Motor neuron (in vitro differentiated cells): ENCODE data around the gene YBX3. TPM values are rescaled to one million over a fixed set of nuclear protein-coding genes. Genes with fewer than 3 reads are reported as not detected.

Experiments used
- ATAC-seq, 8 experiments: fragments of 200-7000 bp; cut with Tn5 transposase; replicated peaks in 6 of 8; 2 replicates each; pipeline ENCODE4 v1.8.0; 2021; ENCODE audit warnings: mild to moderate bottlenecking in 8 of 8, moderate library complexity in 8 of 8
- H3K27ac ChIP-seq, 2 donors: fragments of 250-450 bp; sonication (Bioruptor Pico); 2 replicates each; pipeline ENCODE4 v1.9.0; 2021; ENCODE audit warnings: antibody characterized with exemption in 2 of 2, mild to moderate bottlenecking in 2 of 2, moderate library complexity in 1 of 2
- H3K4me1 ChIP-seq, 2 donors: fragments of 250-450 bp; sonication (Bioruptor Pico); replicated peaks in 1 of 2; 2 replicates each; pipeline ENCODE4 v1.6.1; 2021; ENCODE audit warnings: antibody characterized with exemption in 2 of 2, mild to moderate bottlenecking in 2 of 2, moderate library complexity in 1 of 2
- H3K4me3 ChIP-seq, 5 donors: fragments of 250-450 bp; sonication (Bioruptor Pico); 2 replicates each; pipeline ENCODE4 v1.9.0; 2021; ENCODE audit warnings: antibody characterized with exemption in 5 of 5, mild to moderate bottlenecking in 5 of 5, moderate library complexity in 4 of 5
- WGBS, 10 experiments: fragments of 450-650 bp; shearing (Covaris generic); methylation state at CpG; one replicate each; pipeline ENCODE4 v1.0.0; 2022; 5-methylcytosine and 5-hydroxymethylcytosine counted together
- in situ Hi-C, 9 experiments: fragments of 400-800 bp; cut with MboI; loops; one replicate each; pipeline ENCODE4 v1.15.0; 2021; ENCODE audit warnings: low sequenced_read_pairs in 9 of 9, low pct_unique_long_range_greater_than_20kb in 2 of 9; ENCODE audit not compliant: unreplicated experiment in 9 of 9
- total RNA-seq, 8 experiments: library from RNA; unstranded; fragments of 300-600 nt; gene quantifications; 2 replicates each; pipeline versions ENCODE4 v1.2.3 to v1.2.4, GENCODE V29; 2022

YBX3 gene
- total RNA-seq, 8 experiments from 2014 or later, result 34.5 to 558 (median 101) TPM

- no peak overlapping the region for H3K27ac ChIP-seq
- no peaks in the 10 kb centered on the region for H3K4me1 ChIP-seq
- no peak for ATAC-seq
- no peak overlapping the region for H3K4me3 ChIP-seq
- in situ Hi-C loops, result no loop called here
- WGBS, 10 experiments, result 20 to 100% (median 88%) methylated on average over 1 to 6 of the region's 8 CpGs
Observed at GRCh38 chr12:10739157-10740118, 16.3 kb upstream of the YBX3 start.

GRCh38 chr12:10737249-10737648, 14.1 kb upstream of the YBX3 start:
- ATAC-seq, result no peak
- in situ Hi-C loops, result no loop called here
- Histone ChIP-seq H3K27ac (no peak overlapping the region), H3K4me3 (no peak overlapping the region), H3K4me1 (no peaks in the 10 kb centered on the region)
- 0 to 100% (median 80%) methylated on average over 1 of the region's 1 CpG; no CpG with 5 or more reads in 1 of the 10 experiments for WGBS, 10 experiments

DNA sequence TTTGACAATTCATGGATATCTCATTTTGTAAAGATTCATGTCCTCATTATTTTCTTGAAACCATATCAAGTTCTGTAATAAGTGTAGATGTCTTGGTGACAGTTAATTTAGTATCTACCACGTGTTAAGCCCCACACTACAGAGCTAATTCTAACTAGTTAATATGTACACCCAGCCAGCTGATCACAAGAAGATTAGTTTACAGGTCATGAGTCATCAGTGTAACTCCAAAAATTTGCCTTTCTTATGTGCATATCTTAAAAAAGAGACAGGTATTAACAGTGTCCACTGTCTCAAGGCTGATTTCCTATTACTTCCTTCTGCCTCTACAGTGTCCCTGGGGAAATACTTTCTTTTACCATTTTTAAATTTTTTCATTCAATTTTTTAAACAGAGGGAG, 13.3 kb upstream of the YBX3 start:
- peak in 3 of 8 experiments; percentile 41 to 74 (median 66) for ATAC-seq
- Histone ChIP-seq H3K4me3 (no peak overlapping the region), H3K4me1 (no peaks in the 10 kb centered on the region), H3K27ac (no peak overlapping the region)
- 13 to 82% (median 60%) methylated on average over 1 of the region's 1 CpG; no CpG with 5 or more reads in 1 of the 10 experiments for WGBS, 10 experiments
- in situ Hi-C loops, result no loop called here

DNA sequence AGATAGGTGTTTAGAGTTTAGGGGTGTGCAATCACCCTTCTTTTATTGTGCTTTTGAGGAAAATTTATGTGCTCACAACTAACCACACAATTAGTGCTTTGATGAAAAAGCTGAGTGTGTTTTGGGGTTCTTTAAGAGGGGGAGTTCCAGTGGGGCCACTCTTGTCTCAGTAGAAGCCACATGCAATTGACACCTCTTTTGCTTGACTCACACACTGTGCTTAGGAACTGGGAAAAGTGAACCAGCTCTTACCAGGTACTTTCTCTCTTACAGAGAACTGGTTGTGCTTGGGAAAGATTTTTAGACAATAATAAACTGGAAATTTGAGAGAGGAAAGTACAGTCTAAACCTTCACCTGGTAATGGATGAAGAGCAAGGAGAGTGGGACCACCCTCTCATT, 12.3 kb upstream of the YBX3 start:
- H3K27ac ChIP-seq, result no peak overlapping the region
- H3K4me1 ChIP-seq, result no peaks in the 10 kb centered on the region
- ATAC-seq, result no peak
- no peak overlapping the region for H3K4me3 ChIP-seq
- in situ Hi-C loops, result no loop called here

- Histone ChIP-seq H3K27ac (no peak overlapping the region), H3K4me3 (no peak overlapping the region), H3K4me1 (no peaks in the 10 kb centered on the region)
- ATAC-seq, result peak in 3 of 8 experiments; percentile 18 to 70 (median 29)
- in situ Hi-C loops, result no loop called here
- 38 to 100% (median 84%) methylated on average over 1 to 4 of the region's 4 CpGs; no CpG with 5 or more reads in 2 of the 10 experiments for WGBS, 10 experiments
Observed at GRCh38 chr12:10732549-10732948, 9.4 kb upstream of the YBX3 start.

DNA sequence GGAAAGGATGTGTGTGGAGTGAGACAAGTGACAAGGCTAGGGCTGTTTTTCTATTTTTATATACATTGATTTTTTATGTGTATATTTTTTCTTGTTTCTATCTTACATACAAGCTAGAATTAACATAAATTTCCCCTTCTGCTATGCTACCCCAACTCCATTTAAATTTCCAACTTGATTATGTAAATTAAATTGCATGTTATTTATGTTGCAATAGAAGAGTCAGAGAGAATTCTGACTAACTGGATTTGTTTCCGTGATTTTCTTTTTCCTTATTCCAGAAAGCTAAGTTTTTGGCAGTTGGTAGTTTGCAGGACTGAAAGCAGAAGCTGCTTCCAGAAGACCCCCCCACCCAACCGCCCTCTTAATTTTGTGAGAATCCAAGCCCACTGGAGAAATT, 8.9 kb upstream of the YBX3 start:
- Histone ChIP-seq H3K4me1 (no peaks in the 10 kb centered on the region), H3K27ac (no peak overlapping the region), H3K4me3 (no peak overlapping the region)
- in situ Hi-C loops, result no loop called here
- WGBS, 10 experiments, result 0 to 100% (median 83%) methylated on average over 1 to 2 of the region's 2 CpGs
- peak in 3 of 8 experiments; percentile 15 to 68 (median 28) for ATAC-seq

DNA sequence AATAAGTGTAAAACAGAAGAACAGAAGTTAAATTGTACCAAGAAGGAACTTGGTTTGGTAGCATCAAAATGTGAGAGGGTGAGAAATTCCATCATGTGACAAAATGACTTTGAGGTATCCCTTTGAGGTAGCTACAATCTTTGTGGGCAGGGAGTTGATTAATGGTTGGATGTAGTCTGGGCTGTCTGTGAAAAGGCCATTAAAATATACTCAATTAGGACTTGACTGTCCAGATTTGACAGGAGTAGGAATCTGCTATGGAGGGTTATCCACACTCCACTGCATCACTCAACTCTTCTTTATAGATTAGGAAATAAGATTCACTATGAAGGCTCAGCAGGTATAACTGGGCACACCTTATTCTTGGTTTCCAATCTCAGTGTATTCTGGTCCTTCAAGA, 7.4 kb upstream of the YBX3 start:
- H3K27ac ChIP-seq, result no peak overlapping the region
- H3K4me1 ChIP-seq, result no peaks in the 10 kb centered on the region
- no peak overlapping the region for H3K4me3 ChIP-seq
- in situ Hi-C loops, result no loop called here
- ATAC-seq, result peak in 2 of 8 experiments; percentile 76 to 81

GRCh38 chr12:10728091-10728490, 5.0 kb upstream of the YBX3 start:
- Histone ChIP-seq H3K4me3 (no peak overlapping the region), H3K4me1 (peaks cover 3% of the 10 kb centered on the region in 2 donors), H3K27ac (no peak overlapping the region)
- in situ Hi-C loops, result no loop called here
- 8 to 69% (median 42%) methylated on average over 1 to 3 of the region's 3 CpGs for WGBS, 10 experiments
- ATAC-seq, result no peak

DNA sequence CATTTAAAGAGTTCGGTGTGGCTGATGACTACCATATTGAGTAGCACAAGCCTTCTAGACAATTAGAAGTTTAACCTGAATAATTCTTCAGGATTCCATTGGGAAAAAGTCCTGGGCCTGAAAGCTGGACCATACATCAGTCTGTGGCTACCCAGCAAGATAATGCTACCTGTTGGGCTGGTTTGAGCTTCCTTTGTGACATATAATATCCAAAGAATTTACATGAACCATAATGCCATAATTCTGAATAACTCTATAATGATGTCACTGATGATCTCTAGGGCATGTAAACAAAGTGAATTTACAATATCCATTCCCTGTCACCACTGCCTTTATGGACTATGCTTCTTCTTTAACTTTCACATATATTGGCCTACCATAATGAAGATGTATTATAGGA, 3.8 kb upstream of the YBX3 start:
- Histone ChIP-seq H3K4me1 (peaks cover 3% of the 10 kb centered on the region in 2 donors), H3K4me3 (no peak overlapping the region), H3K27ac (no peak overlapping the region)
- ATAC-seq, result no peak
- in situ Hi-C loops, result no loop called here
- 50 to 100% (median 100%) methylated on average over 1 of the region's 1 CpG; no CpG with 5 or more reads in 2 of the 10 experiments for WGBS, 10 experiments

DNA sequence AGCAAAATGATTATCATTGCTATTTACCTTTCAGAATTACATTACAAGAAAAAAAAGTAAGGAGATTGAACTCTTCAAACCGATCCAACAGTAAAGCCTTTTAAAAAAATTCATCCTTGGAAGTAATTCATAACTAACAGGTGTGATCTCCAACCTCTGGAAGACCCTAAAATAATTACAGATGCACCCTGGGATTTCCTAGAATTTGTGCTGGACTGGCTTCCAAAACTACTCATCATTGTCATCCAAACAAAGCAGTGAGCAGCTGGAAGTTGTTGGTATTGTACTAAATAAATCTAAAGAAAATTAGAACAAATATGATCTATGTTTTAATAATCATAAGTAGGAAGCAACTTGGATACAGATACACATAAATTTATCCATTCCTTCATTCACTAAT, 1.9 kb upstream of the YBX3 start:
- ATAC-seq, result no peak
- 38 to 100% (median 91%) methylated on average over 1 of the region's 1 CpG; no CpG with 5 or more reads in 1 of the 10 experiments for WGBS, 10 experiments
- no peak overlapping the region for H3K27ac ChIP-seq
- peaks cover 3 to 8% of the 10 kb centered on the region in 2 donors for H3K4me1 ChIP-seq
- no peak overlapping the region for H3K4me3 ChIP-seq
- in situ Hi-C loops, result no loop called here

- peak; percentile 21 to 73 (median 56) for ATAC-seq
- WGBS, 10 experiments, result 0% methylated on average over 1 to 10 of the region's 36 CpGs; no CpG with 5 or more reads in 5 of the 10 experiments
- H3K4me1 ChIP-seq, result peaks cover 9 to 11% of the 10 kb centered on the region in 2 donors
- peak overlapping the region; percentile 56 to 78 (median 66) for H3K4me3 ChIP-seq
- H3K27ac ChIP-seq, result peak overlapping the region in 1 of 2 donors; percentile 43
- in situ Hi-C loops, result no loop called here
Observed at GRCh38 chr12:10722502-10722904, 620 bp downstream of the YBX3 start.

DNA sequence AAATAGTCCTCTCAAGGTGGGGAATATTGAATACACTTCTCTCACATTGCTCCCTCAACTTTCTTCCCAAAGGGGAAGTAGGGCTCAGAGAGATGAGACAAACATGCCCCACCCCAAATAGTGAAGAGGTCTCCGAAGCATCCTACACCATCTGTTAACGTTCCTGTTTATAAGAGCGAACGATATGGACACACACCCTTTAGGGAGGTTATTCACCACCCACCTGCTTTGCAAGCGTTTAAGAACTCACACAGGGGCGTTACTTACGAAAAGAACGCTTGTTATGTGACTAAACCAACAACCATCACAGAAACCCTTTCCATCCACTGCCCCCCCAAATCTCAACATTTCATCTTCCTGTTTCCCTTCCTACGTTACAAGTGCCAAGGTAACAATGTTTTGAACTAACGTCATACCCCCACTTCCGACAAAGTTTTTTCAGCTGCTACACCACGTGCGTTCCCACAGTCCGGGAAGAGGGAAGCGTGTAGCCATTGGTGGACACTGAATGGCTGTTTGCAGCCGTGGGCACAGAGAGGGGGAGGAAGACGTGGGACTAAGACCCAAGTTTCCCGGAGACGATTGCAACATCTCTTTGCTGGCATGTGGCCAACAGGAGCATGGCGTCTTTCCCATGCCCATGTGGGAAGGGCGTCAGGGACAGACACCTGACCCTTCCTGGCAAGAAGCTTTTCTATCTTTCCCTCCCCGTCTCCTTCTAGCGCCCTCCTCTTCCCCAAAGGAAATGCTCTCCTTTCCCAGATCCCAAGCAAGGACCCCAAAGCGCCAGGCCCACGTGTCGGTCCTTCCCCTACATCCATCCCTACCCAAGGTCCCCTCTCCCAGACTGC, 1.2 kb downstream of the YBX3 start:
- Histone ChIP-seq H3K27ac (peak overlapping the region in 1 of 2 donors; percentile 43), H3K4me3 (peak overlapping the region; percentile 56 to 78 (median 66)), H3K4me1 (peaks cover 9 to 15% of the 10 kb centered on the region in 2 donors)
- in situ Hi-C loops, result no loop called here
- peak; percentile 38 to 78 (median 60) for ATAC-seq
- 0 to 3% (median 0%) methylated on average over 1 to 15 of the region's 26 CpGs; no CpG with 5 or more reads in 2 of the 10 experiments for WGBS, 10 experiments
